Medulla oblongata (tissue), 1 donor: ENCODE results near the gene HSDL2.
"Not testable (repeated sequence)": the region's sequence is repeated elsewhere in the genome, so short reads cannot be mapped to it uniquely, and the experiment has no call there.

ENCODE experiments used
- DNase-seq: peaks from one replicate; pipeline ENCODE4 v3.0.0-alpha.2; 2015; ENCODE audit errors: extremely low spot score

Gene HSDL2

GRCh38 chr9:112396872-112397271 is 17.0 kb downstream of the HSDL2 start:
- no peak for DNase-seq

- DNase-seq, result no peak
Measured at GRCh38 chr9:112401175-112401815, 21.4 kb downstream of the HSDL2 start.

- no peak for DNase-seq
Measured at GRCh38 chr9:112403614-112404201, 23.8 kb downstream of the HSDL2 start.

GRCh38 chr9:112404508-112404932 is 24.6 kb downstream of the HSDL2 start:
- no peak for DNase-seq

GRCh38 chr9:112408275-112408674 is 28.4 kb downstream of the HSDL2 start:
- no peak for DNase-seq

- no peak for DNase-seq
Measured at GRCh38 chr9:112408819-112409218, 28.9 kb downstream of the HSDL2 start.

- no peak for DNase-seq
Measured at GRCh38 chr9:112409758-112410157, 29.9 kb downstream of the HSDL2 start.

GRCh38 chr9:112411626-112412027 is 31.7 kb downstream of the HSDL2 start:
- no peak for DNase-seq

- DNase-seq, result not testable (repeated sequence)
Measured at GRCh38 chr9:112413728-112414127, 33.8 kb downstream of the HSDL2 start.

- no peak for DNase-seq
Measured at GRCh38 chr9:112420208-112420607, 40.3 kb downstream of the HSDL2 start.

GRCh38 chr9:112421771-112422222 is 41.9 kb downstream of the HSDL2 start:
- no peak for DNase-seq

GRCh38 chr9:112422417-112423148 is 42.7 kb downstream of the HSDL2 start:
- DNase-seq, result no peak

GRCh38 chr9:112430006-112430522 is 50.2 kb downstream of the HSDL2 start:
- no peak for DNase-seq

GRCh38 chr9:112433499-112434392 is 53.8 kb downstream of the HSDL2 start:
- DNase-seq, result no peak

- DNase-seq, result no peak
Measured at GRCh38 chr9:112434487-112434886, 54.6 kb downstream of the HSDL2 start.

GRCh38 chr9:112437406-112437805 is 57.5 kb downstream of the HSDL2 start:
- DNase-seq, result no peak

- DNase-seq, result no peak
Measured at GRCh38 chr9:112439171-112439570, 59.3 kb downstream of the HSDL2 start.

- DNase-seq, result no peak
Measured at GRCh38 chr9:112439825-112440224, 59.9 kb downstream of the HSDL2 start.

GRCh38 chr9:112443200-112443599 is 63.3 kb downstream of the HSDL2 start:
- DNase-seq, result peak; percentile 40

- DNase-seq, result no peak
Measured at GRCh38 chr9:112443636-112444035, 63.7 kb downstream of the HSDL2 start.

GRCh38 chr9:112445196-112445595 is 65.3 kb downstream of the HSDL2 start:
- no peak for DNase-seq

- no peak for DNase-seq
Measured at GRCh38 chr9:112446080-112446479, 66.2 kb downstream of the HSDL2 start.
